Measurements from ENCODE around the gene MACF1. TPM values are rescaled to one million over a fixed set of nuclear protein-coding genes. Genes with fewer than 3 reads are reported as not detected.
A peak's percentile ranks its signal among the peaks of the same experiment; 100 is the strongest.

MACF1 gene
- total RNA-seq, 1 experiment from 2014 or later: 265 TPM

GRCh38 chr1:39266269-39266668, 61.8 kb downstream of the MACF1 start:
- no peaks in the 10 kb centered on the region for H3K9me3 ChIP-seq (ENCODE audit: low read depth, low read length, poor library complexity, severe bottlenecking)
- intact Hi-C loops (cut with micrococcal nuclease; ENCODE audit: unreplicated experiment): loop anchor here (2.0 kb wide), 1 partner anchor 145 kb away; no protein-coding TSS in a partner anchor
- no TSS peak for BruUV-seq (replicated peaks)
- ChIA-PET CTCF (interaction anchor here (0.7 to 1.9 kb wide), 4 partner anchors 63 to 167 kb away, joined by 3 to 14 read pairs (median 5); no protein-coding TSS in a partner anchor), POLR2A (ENCODE audit: low non-redundant PET) (no interaction called here)
- no peaks in the 10 kb centered on the region for H3K27me3 ChIP-seq (replicated peaks; ENCODE audit: insufficient read depth, low read depth, low read length, poor library complexity)
- peaks cover 39% of the 10 kb centered on the region for H3K4me1 ChIP-seq (ENCODE audit: insufficient read depth, low read length, poor library complexity, severe bottlenecking)
- H3K27ac ChIP-seq (ENCODE audit: low read depth, low read length, poor library complexity, severe bottlenecking): no peak overlapping the region
- DNase-seq (ENCODE audit: low spot score): peak; percentile 65
- H3K36me3 ChIP-seq (ENCODE audit: insufficient read depth, low read length, poor library complexity, severe bottlenecking): no peaks in the 10 kb centered on the region
- TF ChIP-seq, protein P1, sequence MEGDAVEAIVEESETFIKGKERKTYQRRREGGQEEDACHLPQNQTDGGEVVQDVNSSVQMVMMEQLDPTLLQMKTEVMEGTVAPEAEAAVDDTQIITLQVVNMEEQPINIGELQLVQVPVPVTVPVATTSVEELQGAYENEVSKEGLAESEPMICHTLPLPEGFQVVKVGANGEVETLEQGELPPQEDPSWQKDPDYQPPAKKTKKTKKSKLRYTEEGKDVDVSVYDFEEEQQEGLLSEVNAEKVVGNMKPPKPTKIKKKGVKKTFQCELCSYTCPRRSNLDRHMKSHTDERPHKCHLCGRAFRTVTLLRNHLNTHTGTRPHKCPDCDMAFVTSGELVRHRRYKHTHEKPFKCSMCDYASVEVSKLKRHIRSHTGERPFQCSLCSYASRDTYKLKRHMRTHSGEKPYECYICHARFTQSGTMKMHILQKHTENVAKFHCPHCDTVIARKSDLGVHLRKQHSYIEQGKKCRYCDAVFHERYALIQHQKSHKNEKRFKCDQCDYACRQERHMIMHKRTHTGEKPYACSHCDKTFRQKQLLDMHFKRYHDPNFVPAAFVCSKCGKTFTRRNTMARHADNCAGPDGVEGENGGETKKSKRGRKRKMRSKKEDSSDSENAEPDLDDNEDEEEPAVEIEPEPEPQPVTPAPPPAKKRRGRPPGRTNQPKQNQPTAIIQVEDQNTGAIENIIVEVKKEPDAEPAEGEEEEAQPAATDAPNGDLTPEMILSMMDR (conservative IDR thresholded peaks at IDR 0.05; ENCODE audit: low read depth, low read length): peak; percentile 62
- no peak for TF ChIP-seq EZH2 (IDR thresholded peaks at IDR 0.05; ENCODE audit: borderline replicate concordance, low read depth, low read length, poor library complexity, severe bottlenecking)
- H3K4me3 ChIP-seq (ENCODE audit: low read depth, low read length, poor library complexity, severe bottlenecking): no peak overlapping the region

DNA sequence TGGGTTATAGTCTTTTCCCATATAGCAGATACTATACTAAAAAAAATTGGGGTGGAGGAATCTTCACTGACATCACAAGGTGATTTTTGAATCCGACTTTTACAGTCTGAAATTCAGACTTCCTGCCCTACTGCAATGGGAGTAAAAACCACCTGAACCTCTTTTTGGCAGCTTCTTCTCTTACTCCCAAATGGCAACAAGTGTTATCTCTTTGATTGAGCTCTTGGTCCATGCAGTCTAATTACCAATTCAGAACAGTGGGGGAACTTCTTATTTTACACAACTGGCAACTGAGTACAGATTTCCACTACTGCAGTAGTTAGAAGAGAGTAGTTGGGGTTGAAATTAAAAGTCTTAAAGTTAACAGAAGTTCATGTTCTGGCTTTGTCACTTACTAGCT, 62.3 kb downstream of the MACF1 start:
- CTCF ChIA-PET: interaction anchor here (0.7 to 1.9 kb wide), 2 partner anchors 63 to 144 kb away, joined by 7 to 14 read pairs; no protein-coding TSS in a partner anchor
- Histone ChIP-seq H3K27me3 (replicated peaks; ENCODE audit: insufficient read depth, low read depth, low read length, poor library complexity) (no peaks in the 10 kb centered on the region), H3K36me3 (ENCODE audit: insufficient read depth, low read length, poor library complexity, severe bottlenecking) (no peaks in the 10 kb centered on the region), H3K4me3 (ENCODE audit: low read depth, low read length, poor library complexity, severe bottlenecking) (no peak overlapping the region), H3K27ac (ENCODE audit: low read depth, low read length, poor library complexity, severe bottlenecking) (no peak overlapping the region), H3K4me1 (ENCODE audit: insufficient read depth, low read length, poor library complexity, severe bottlenecking) (peaks cover 36% of the 10 kb centered on the region), H3K9me3 (ENCODE audit: low read depth, low read length, poor library complexity, severe bottlenecking) (no peaks in the 10 kb centered on the region)
- no TSS peak for BruUV-seq (replicated peaks)
- DNase-seq (ENCODE audit: low spot score): no peak
- no peak for TF ChIP-seq EZH2 (IDR thresholded peaks at IDR 0.05; ENCODE audit: borderline replicate concordance, low read depth, low read length, poor library complexity, severe bottlenecking)
- TF ChIP-seq, protein P1 (conservative IDR thresholded peaks at IDR 0.05; ENCODE audit: low read depth, low read length): no peak
- intact Hi-C loops (cut with micrococcal nuclease; ENCODE audit: unreplicated experiment): loop anchor here (2.0 kb wide), 1 partner anchor 144 kb away; no protein-coding TSS in a partner anchor
- POLR2A ChIA-PET (ENCODE audit: low non-redundant PET): no interaction called here

DNA sequence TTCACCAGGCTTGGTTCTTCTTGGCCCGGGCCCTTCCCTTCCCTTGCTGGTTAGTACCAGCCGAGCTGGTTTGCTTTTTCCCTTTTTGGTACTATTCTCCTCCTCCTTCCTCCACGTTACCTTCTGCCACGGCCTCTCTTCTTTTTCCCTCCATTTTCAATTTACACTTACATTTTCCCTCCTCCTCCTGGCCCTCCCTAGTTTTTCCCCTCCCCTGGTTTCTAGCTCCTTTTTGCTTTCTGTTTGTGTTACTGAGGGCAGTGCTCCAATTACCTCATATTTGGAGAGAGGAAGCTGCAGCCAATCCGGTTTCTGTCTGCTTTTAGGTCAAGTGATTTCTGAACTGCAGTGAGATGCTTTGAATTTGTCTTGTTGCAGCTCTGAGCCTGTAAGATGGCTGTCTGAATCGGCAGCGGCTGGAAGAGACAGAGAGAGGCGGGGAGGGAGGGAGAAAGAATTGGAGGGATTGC, 63.7 kb downstream of the MACF1 start:
- Histone ChIP-seq H3K36me3 (ENCODE audit: insufficient read depth, low read length, poor library complexity, severe bottlenecking) (no peaks in the 10 kb centered on the region), H3K4me1 (ENCODE audit: insufficient read depth, low read length, poor library complexity, severe bottlenecking) (peaks cover 23% of the 10 kb centered on the region), H3K9me3 (ENCODE audit: low read depth, low read length, poor library complexity, severe bottlenecking) (no peaks in the 10 kb centered on the region), H3K4me3 (ENCODE audit: low read depth, low read length, poor library complexity, severe bottlenecking) (no peak overlapping the region), H3K27ac (ENCODE audit: low read depth, low read length, poor library complexity, severe bottlenecking) (peak overlapping the region; percentile 10), H3K27me3 (replicated peaks; ENCODE audit: insufficient read depth, low read depth, low read length, poor library complexity) (no peaks in the 10 kb centered on the region)
- peak; percentile 43 for DNase-seq (ENCODE audit: low spot score)
- BruUV-seq (replicated peaks): no TSS peak
- ChIA-PET CTCF (interaction anchor here (0.6 to 1.3 kb wide), 3 partner anchors 143 to 1861 kb away, joined by 3 to 9 read pairs (median 3); no protein-coding TSS in a partner anchor), POLR2A (ENCODE audit: low non-redundant PET) (no interaction called here)
- intact Hi-C loops (cut with micrococcal nuclease; ENCODE audit: unreplicated experiment): no loop called here
- TF ChIP-seq, protein P1 (conservative IDR thresholded peaks at IDR 0.05; ENCODE audit: low read depth, low read length): no peak

Measured in A673 (cell line).